ENCODE results near the gene MOSPD2. TPM values are rescaled to one million over a fixed set of nuclear protein-coding genes. Genes with fewer than 3 reads are reported as not detected.

Gene MOSPD2
- total RNA-seq, 1 donor from 2014 or later, result 19.7 TPM

DNA sequence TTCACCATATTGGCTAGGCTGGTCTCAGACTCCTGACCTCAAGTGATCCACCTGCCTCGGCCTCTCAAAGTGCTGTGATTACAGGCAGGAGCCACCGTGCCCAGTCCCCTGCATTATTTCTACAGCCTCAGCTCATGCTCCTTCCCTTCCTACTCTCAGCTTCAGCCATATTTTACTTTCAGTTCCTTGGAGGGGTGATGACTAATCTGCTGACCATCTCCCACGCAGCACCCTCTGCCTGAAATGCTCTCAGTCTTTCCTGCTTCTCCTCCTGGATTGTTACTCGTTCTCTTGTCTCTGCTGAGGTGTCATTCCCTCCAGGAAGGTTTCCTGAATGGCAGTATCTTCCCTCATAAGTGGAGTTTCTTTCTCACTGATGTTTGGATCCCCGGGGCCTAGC lies 63.3 kb downstream of the MOSPD2 start:
- Mint-ChIP-seq H3K4me1 (no peaks in the 10 kb centered on the region), H3K27me3 (no peaks in the 10 kb centered on the region), H3K36me3 (ENCODE audit: low read depth) (no peaks in the 10 kb centered on the region), H3K9me3 (no peaks in the 10 kb centered on the region), H3K27ac (no peak overlapping the region), H3K4me3 (no peak overlapping the region)
- CTCF ChIA-PET, result no interaction called here
- no peak for TF ChIP-seq CTCF (IDR thresholded peaks at IDR 0.05)
- intact Hi-C loops (cut with micrococcal nuclease), result no loop called here
- DNase-seq (no peak), ATAC-seq (ENCODE audit: low read depth) (no peak)
- POLR2A ChIA-PET, result no interaction called here

GRCh38 chrX:14939644-14940043 lies 66.4 kb downstream of the MOSPD2 start:
- H3K36me3 Mint-ChIP-seq (ENCODE audit: low read depth), result no peaks in the 10 kb centered on the region

DNA sequence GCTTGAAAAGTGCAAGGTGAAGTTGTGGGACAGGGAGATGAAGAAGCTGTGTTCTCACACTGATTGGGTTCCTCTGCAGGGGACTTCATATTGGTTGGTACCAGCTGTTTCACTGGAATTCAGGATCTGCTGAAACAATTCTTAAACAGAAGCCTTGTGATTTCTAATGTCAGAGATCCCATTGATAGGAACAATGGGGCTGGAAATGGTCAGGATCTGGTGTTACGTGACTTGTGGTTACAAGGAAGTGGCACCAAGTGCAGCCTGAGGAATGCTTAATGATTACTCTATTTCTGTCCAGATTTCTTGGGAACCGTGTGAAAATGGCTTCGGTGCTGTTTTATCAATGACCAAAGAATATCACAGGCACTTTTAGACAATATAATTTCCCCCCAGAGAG lies 68.1 kb downstream of the MOSPD2 start:
- TF ChIP-seq CTCF (IDR thresholded peaks at IDR 0.05), result no peak
- no peaks in the 10 kb centered on the region for H3K9me3 Mint-ChIP-seq
- no peak overlapping the region for H3K4me3 Mint-ChIP-seq
- ChIA-PET POLR2A (no interaction called here), CTCF (no interaction called here)
- H3K27ac Mint-ChIP-seq, result no peak overlapping the region
- H3K36me3 Mint-ChIP-seq (ENCODE audit: low read depth), result no peaks in the 10 kb centered on the region
- H3K4me1 Mint-ChIP-seq, result no peaks in the 10 kb centered on the region
- intact Hi-C loops (cut with micrococcal nuclease), result no loop called here
- no peaks in the 10 kb centered on the region for H3K27me3 Mint-ChIP-seq
- ATAC-seq (ENCODE audit: low read depth), result no peak
- no peak for DNase-seq

More at GRCh38 chrX:14939644-14940043, 66.4 kb downstream of the MOSPD2 start:
- intact Hi-C loops (cut with micrococcal nuclease), result no loop called here
- ChIA-PET CTCF (no interaction called here), POLR2A (no interaction called here)
- no peak overlapping the region for H3K27ac Mint-ChIP-seq
- no peak for TF ChIP-seq CTCF (IDR thresholded peaks at IDR 0.05)
- H3K4me1 Mint-ChIP-seq, result no peaks in the 10 kb centered on the region
- DNase-seq, result no peak
- H3K9me3 Mint-ChIP-seq, result no peaks in the 10 kb centered on the region
- H3K4me3 Mint-ChIP-seq, result no peak overlapping the region
- H3K27me3 Mint-ChIP-seq, result no peaks in the 10 kb centered on the region
- ATAC-seq (ENCODE audit: low read depth), result no peak

DNA sequence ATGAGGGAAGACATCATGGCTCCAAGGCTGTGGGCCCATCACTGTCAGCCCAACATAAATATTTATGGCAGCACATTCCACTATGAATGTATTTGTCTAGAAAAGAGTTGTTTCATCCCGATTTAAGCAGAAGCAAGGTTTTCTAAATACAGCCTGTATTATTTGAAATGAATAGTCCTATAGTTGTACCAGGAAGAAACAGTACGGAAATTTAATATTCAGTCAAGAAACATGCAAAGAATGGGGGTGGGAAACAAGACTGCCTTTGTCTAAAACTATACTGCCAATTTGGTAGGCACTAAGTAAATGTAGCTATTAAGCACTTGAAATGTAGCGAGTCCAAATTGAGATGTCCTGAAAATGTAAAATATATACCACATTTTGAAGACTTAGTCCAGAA lies 69.1 kb downstream of the MOSPD2 start:
- Mint-ChIP-seq H3K36me3 (ENCODE audit: low read depth) (no peaks in the 10 kb centered on the region), H3K27ac (no peak overlapping the region), H3K9me3 (no peaks in the 10 kb centered on the region), H3K27me3 (no peaks in the 10 kb centered on the region), H3K4me1 (peaks cover 6% of the 10 kb centered on the region), H3K4me3 (no peak overlapping the region)
- POLR2A ChIA-PET, result no interaction called here
- DNase-seq, result no peak
- no peak for ATAC-seq (ENCODE audit: low read depth)
- no peak for TF ChIP-seq CTCF (IDR thresholded peaks at IDR 0.05)
- intact Hi-C loops (cut with micrococcal nuclease), result no loop called here
- CTCF ChIA-PET, result no interaction called here

DNA sequence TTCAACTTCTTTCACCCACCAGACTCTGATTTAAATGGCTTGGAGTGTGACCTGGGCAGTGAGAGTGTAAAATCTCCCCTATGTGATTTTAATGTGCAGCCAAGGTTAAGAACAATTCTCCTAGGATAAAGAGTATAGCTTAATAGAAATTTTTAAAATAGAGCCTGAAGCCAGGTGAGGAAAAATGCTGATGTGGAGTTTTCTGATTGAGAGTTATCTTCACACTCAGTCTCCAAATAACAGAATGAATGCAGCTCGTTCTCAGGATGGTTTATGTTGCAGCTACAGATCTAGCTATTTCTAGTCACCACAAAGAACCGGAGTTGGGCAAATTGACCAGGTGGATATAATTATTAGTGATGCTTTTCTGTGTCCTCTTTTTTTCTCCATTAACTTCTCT lies 70.7 kb downstream of the MOSPD2 start:
- no peak for DNase-seq
- H3K9me3 Mint-ChIP-seq, result no peaks in the 10 kb centered on the region
- H3K36me3 Mint-ChIP-seq (ENCODE audit: low read depth), result no peaks in the 10 kb centered on the region
- intact Hi-C loops (cut with micrococcal nuclease), result no loop called here
- ChIA-PET CTCF (no interaction called here), POLR2A (no interaction called here)
- no peak for ATAC-seq (ENCODE audit: low read depth)
- H3K4me3 Mint-ChIP-seq, result no peak overlapping the region
- peaks cover 6% of the 10 kb centered on the region for H3K4me1 Mint-ChIP-seq
- TF ChIP-seq CTCF (IDR thresholded peaks at IDR 0.05), result no peak
- H3K27me3 Mint-ChIP-seq, result no peaks in the 10 kb centered on the region
- H3K27ac Mint-ChIP-seq, result no peak overlapping the region
